ENCODE data around the gene EXOSC1. TPM values are rescaled to one million over a fixed set of nuclear protein-coding genes. Genes with fewer than 3 reads are reported as not detected.

EXOSC1 gene
- total RNA-seq, 2 experiments from 2014 or later, result 43.3 to 49.2 TPM

- Mint-ChIP-seq H3K4me3 (no peak overlapping the region), H3K4me1 (ENCODE audit: low read depth) (peaks cover 21% of the 10 kb centered on the region), H3K9me3 (no peaks in the 10 kb centered on the region), H3K27me3 (no peaks in the 10 kb centered on the region), H3K27ac (no peak overlapping the region), H3K36me3 (ENCODE audit: low read depth) (peaks cover 16% of the 10 kb centered on the region)
- ATAC-seq (no peak), DNase-seq (no peak)
- CTCF ChIA-PET, result no interaction called here
- POLR2A ChIA-PET, result no interaction called here
- no peak for TF ChIP-seq CTCF (IDR thresholded peaks at IDR 0.05)
- intact Hi-C loops (cut with micrococcal nuclease), result no loop called here
These were observed 40.0 kb upstream of the EXOSC1 start for GRCh38 chr10:97485647-97486281.

GRCh38 chr10:97483921-97484320, 38.1 kb upstream of the EXOSC1 start:
- CTCF ChIA-PET, result interaction anchor here (1.0 to 1.7 kb wide), 2 partner anchors 17 to 19 kb away, joined by 4 to 5 read pairs; no protein-coding TSS in a partner anchor
- ATAC-seq (no peak), DNase-seq (no peak)
- POLR2A ChIA-PET, result no interaction called here
- H3K27ac Mint-ChIP-seq, result no peak overlapping the region
- H3K27me3 Mint-ChIP-seq, result no peaks in the 10 kb centered on the region
- TF ChIP-seq CTCF (IDR thresholded peaks at IDR 0.05), result no peak
- H3K4me3 Mint-ChIP-seq, result no peak overlapping the region
- H3K36me3 Mint-ChIP-seq (ENCODE audit: low read depth), result peaks cover 27% of the 10 kb centered on the region
- H3K4me1 Mint-ChIP-seq (ENCODE audit: low read depth), result peaks cover 6% of the 10 kb centered on the region
- intact Hi-C loops (cut with micrococcal nuclease), result no loop called here
- no peaks in the 10 kb centered on the region for H3K9me3 Mint-ChIP-seq

GRCh38 chr10:97483506-97483905, 37.7 kb upstream of the EXOSC1 start:
- ChIA-PET POLR2A (no interaction called here), CTCF (interaction anchor here (1.0 to 1.7 kb wide), 3 partner anchors 11 to 19 kb away, joined by 3 to 5 read pairs (median 4); no protein-coding TSS in a partner anchor)
- H3K27ac Mint-ChIP-seq, result no peak overlapping the region
- no peaks in the 10 kb centered on the region for H3K9me3 Mint-ChIP-seq
- no peaks in the 10 kb centered on the region for H3K27me3 Mint-ChIP-seq
- DNase-seq (no peak), ATAC-seq (no peak)
- peaks cover 5% of the 10 kb centered on the region for H3K4me1 Mint-ChIP-seq (ENCODE audit: low read depth)
- H3K36me3 Mint-ChIP-seq (ENCODE audit: low read depth), result peaks cover 27% of the 10 kb centered on the region
- no peak for TF ChIP-seq CTCF (IDR thresholded peaks at IDR 0.05)
- H3K4me3 Mint-ChIP-seq, result no peak overlapping the region
- intact Hi-C loops (cut with micrococcal nuclease), result no loop called here

GRCh38 chr10:97482381-97482780, 36.6 kb upstream of the EXOSC1 start:
- no peaks in the 10 kb centered on the region for H3K27me3 Mint-ChIP-seq
- H3K27ac Mint-ChIP-seq, result no peak overlapping the region
- ATAC-seq, result no peak

More at GRCh38 chr10:97482381-97482780, 36.6 kb upstream of the EXOSC1 start:
- Mint-ChIP-seq H3K36me3 (ENCODE audit: low read depth) (peaks cover 34% of the 10 kb centered on the region), H3K4me3 (no peak overlapping the region), H3K9me3 (no peaks in the 10 kb centered on the region), H3K4me1 (ENCODE audit: low read depth) (peaks cover 5% of the 10 kb centered on the region)
- intact Hi-C loops (cut with micrococcal nuclease), result no loop called here
- DNase-seq, result no peak
- POLR2A ChIA-PET, result no interaction called here
- CTCF ChIA-PET, result interaction anchor here (1.0 to 1.7 kb wide), 2 partner anchors 15 to 94 kb away, joined by 3 to 5 read pairs; no protein-coding TSS in a partner anchor
- TF ChIP-seq CTCF (IDR thresholded peaks at IDR 0.05), result no peak
